Keratinocyte (primary cell): ENCODE results near the gene CNPY1. TPM values are rescaled to one million over a fixed set of nuclear protein-coding genes. Genes with fewer than 3 reads are reported as not detected.
A peak's percentile ranks its signal among the peaks of the same experiment; 100 is the strongest.

Experiments
- DNase-seq: peaks from one replicate; pipeline ENCODE4 v3.0.0-alpha.2; 2011; ENCODE audit warnings: low read depth, missing footprints, low spot score
- FAIRE-seq: peaks from 2 replicates; lab custom pipeline; 2011; peaks lifted over from hg19 to GRCh38; lab: Jason Lieb, UNC
- H2AFZ ChIP-seq: 2 replicates; pipeline ENCODE4 v1.6.0; 2012; ENCODE audit warnings: low read length, control low read depth, inconsistent platforms; ENCODE audit not compliant: control insufficient read depth
- H3K27ac ChIP-seq: 2 replicates; pipeline ENCODE4 v1.5.1; 2011; ENCODE audit warnings: low read length; ENCODE audit not compliant: control insufficient read depth, insufficient read depth
- H3K27me3 ChIP-seq: 3 replicates; pipeline ENCODE4 v1.6.0; 2011; ENCODE audit warnings: low read length; ENCODE audit not compliant: control insufficient read depth, insufficient read depth; ENCODE audit errors: extremely low read depth
- H3K36me3 ChIP-seq, 2 experiments: 2 replicates in 1 of 2; 3 replicates in 1 of 2; pipeline ENCODE4 v1.5.1; 2011; ENCODE audit warnings: low read length in 2 of 2, mild to moderate bottlenecking in 1 of 2; ENCODE audit not compliant: control insufficient read depth in 2 of 2, insufficient read depth in 2 of 2; ENCODE audit errors: extremely low read depth in 1 of 2
- H3K4me1 ChIP-seq: 3 replicates; pipeline ENCODE4 v1.5.1; 2011; ENCODE audit warnings: low read length; ENCODE audit not compliant: control insufficient read depth, insufficient read depth; ENCODE audit errors: extremely low read depth
- H3K4me2 ChIP-seq: 3 replicates; pipeline ENCODE4 v1.6.0; 2011; ENCODE audit warnings: low read depth, low read length; ENCODE audit not compliant: control insufficient read depth, insufficient read depth; ENCODE audit errors: extremely low read depth
- H3K4me3 ChIP-seq, 3 experiments: fragments of 200-600 bp in 1 of 3; sonication (generic) in 1 of 3; 2 replicates in 2 of 3; 3 replicates in 1 of 3; pipeline ENCODE4 v1.5.1; 2011 to 2016; ENCODE audit warnings: low read length in 3 of 3, mild to moderate bottlenecking in 3 of 3, control low read depth in 2 of 3, inconsistent platforms in 1 of 3, low read depth in 1 of 3, mixed read lengths in 1 of 3, mixed run types in 1 of 3, moderate library complexity in 1 of 3; ENCODE audit not compliant: control insufficient read depth in 2 of 3, insufficient read depth in 2 of 3; ENCODE audit errors: extremely low read depth in 1 of 3
- H3K79me2 ChIP-seq: 2 replicates; pipeline ENCODE4 v1.6.0; 2012; ENCODE audit warnings: low read length; ENCODE audit not compliant: control insufficient read depth, insufficient read depth
- H3K9ac ChIP-seq: 3 replicates; pipeline ENCODE4 v1.6.0; 2011; ENCODE audit warnings: low read length; ENCODE audit not compliant: control insufficient read depth, insufficient read depth; ENCODE audit errors: extremely low read depth
- H3K9me1 ChIP-seq: 3 replicates; pipeline ENCODE4 v1.6.0; 2011; ENCODE audit warnings: low read length; ENCODE audit not compliant: control insufficient read depth, insufficient read depth; ENCODE audit errors: extremely low read depth
- H3K9me3 ChIP-seq: 2 replicates; pipeline ENCODE4 v1.5.1; 2012; ENCODE audit warnings: low read depth, low read length; ENCODE audit not compliant: control insufficient read depth
- H4K20me1 ChIP-seq: 3 replicates; pipeline ENCODE4 v1.6.0; 2011; ENCODE audit warnings: low read length; ENCODE audit not compliant: control insufficient read depth, insufficient read depth; ENCODE audit errors: extremely low read depth
- CTCF ChIP-seq, 3 experiments: IDR thresholded peaks in 1 of 3; conservative IDR thresholded peaks in 1 of 3; optimal IDR thresholded peaks in 1 of 3; 2 replicates in 2 of 3; 3 replicates in 1 of 3; pipeline versions ENCODE3 to v1.5.1; 2011; ENCODE audit warnings: low read length in 3 of 3, mild to moderate bottlenecking in 3 of 3, moderate library complexity in 2 of 3, control low read depth in 1 of 3, inconsistent platforms in 1 of 3; ENCODE audit not compliant: insufficient read depth in 2 of 3; ENCODE audit errors: extremely low read depth in 1 of 3
- EZH2 ChIP-seq: IDR thresholded peaks from one replicate; pipeline ENCODE4 v1.6.1; 2012; ENCODE audit warnings: inconsistent platforms, mild to moderate bottlenecking, low read length, moderate library complexity
- dilution Hi-C: fragments of 300-500 bp; cut with MboI; formaldehyde crosslinking; loops from one replicate; pipeline ENCODE4 v1.7.0; 2020; ENCODE audit warnings: low sequenced_read_pairs; ENCODE audit not compliant: extremely low pct_ligation_motif_present
- polyA plus RNA-seq, 5 experiments: library from polyadenylated mRNA; depleted of rRNA in 3 of 5; stranded (reverse) in 3 of 5; stranded (forward) in 1 of 5; unstranded in 1 of 5; fragments of >200 nt; gene quantifications; 1 replicate in 1 of 5; 2 replicates in 3 of 5; 3 replicates in 1 of 5; pipeline versions ENCODE4 v1.2.1 to v1.2.3, GENCODE V29; 2011 to 2012; ENCODE audit warnings: missing spikeins in 2 of 5, low read depth in 1 of 5, low replicate concordance in 1 of 5

CNPY1 gene
- polyA plus RNA-seq, 1 donor (not counting 4 experiments of a cell fraction or from before 2014, with no cell fraction given): not detected

- DNase-seq (no peak), FAIRE-seq (no peak)
- Histone ChIP-seq H3K9me3 (no peaks in the 10 kb centered on the region), H3K9me1 (no peaks in the 10 kb centered on the region), H3K4me3 (no peak overlapping the region), H3K4me1 (no peaks in the 10 kb centered on the region), H3K36me3 (no peaks in the 10 kb centered on the region), H3K27me3 (peaks cover 97% of the 10 kb centered on the region), H4K20me1 (no peaks in the 10 kb centered on the region), H3K79me2 (no peaks in the 10 kb centered on the region), H2AFZ (no peak overlapping the region), H3K27ac (no peak overlapping the region), H3K4me2 (no peak overlapping the region), H3K9ac (no peak overlapping the region)
- TF ChIP-seq CTCF (optimal IDR thresholded peaks at IDR 0.05 in 1 of 3, IDR thresholded peaks at IDR 0.05 in 1 of 3, conservative IDR thresholded peaks at IDR 0.05 in 1 of 3; ENCODE audit: extremely low read depth in 1 of 3, insufficient read depth in 2 of 3, low read length in 3 of 3) (no peak), EZH2 (peak; percentile 47)
- dilution Hi-C loops: no loop called here
These were observed 84.1 kb downstream of the CNPY1 start for GRCh38 chr7:155462163-155462735.

- H3K4me2 ChIP-seq: no peak overlapping the region
- no peak overlapping the region for H3K9ac ChIP-seq
- no peaks in the 10 kb centered on the region for H3K9me1 ChIP-seq
- FAIRE-seq (no peak), DNase-seq (no peak)
- H4K20me1 ChIP-seq: no peaks in the 10 kb centered on the region
- H3K4me3 ChIP-seq: no peak overlapping the region
- peaks cover 97% of the 10 kb centered on the region for H3K27me3 ChIP-seq
- no peak overlapping the region for H2AFZ ChIP-seq
- no peaks in the 10 kb centered on the region for H3K9me3 ChIP-seq
- dilution Hi-C loops: no loop called here
- TF ChIP-seq EZH2 (no peak), CTCF (optimal IDR thresholded peaks at IDR 0.05 in 1 of 3, IDR thresholded peaks at IDR 0.05 in 1 of 3, conservative IDR thresholded peaks at IDR 0.05 in 1 of 3; ENCODE audit: extremely low read depth in 1 of 3, insufficient read depth in 2 of 3, low read length in 3 of 3) (no peak)
- H3K4me1 ChIP-seq: no peaks in the 10 kb centered on the region
- H3K79me2 ChIP-seq: no peaks in the 10 kb centered on the region
- no peaks in the 10 kb centered on the region for H3K36me3 ChIP-seq
- no peak overlapping the region for H3K27ac ChIP-seq
These were observed 84.7 kb downstream of the CNPY1 start for GRCh38 chr7:155461631-155462030.
